WTC11 (cell line): ENCODE measurements around the gene CNDP2. TPM values are rescaled to one million over a fixed set of nuclear protein-coding genes. Genes with fewer than 3 reads are reported as not detected.

Source experiments
- ATAC-seq: fragments of 200-7000 bp; cut with Tn5 transposase; 2 replicates; pipeline ENCODE4 v1.10.0; 2021; ENCODE audit warnings: mild to moderate bottlenecking, moderate library complexity
- CTCF ChIA-PET: fragments of 300-600 bp; sonication (Branson Sonifier 250); formaldehyde crosslinking; loops from one replicate; lab custom pipeline; 2021; ENCODE audit warnings: antibody characterized with exemption; lab: Charles Lee
- POLR2A ChIA-PET: fragments of 350-600 bp; sonication (Branson Sonifier 250); formaldehyde crosslinking; loops from one replicate; lab custom pipeline; 2021; ENCODE audit warnings: antibody characterized with exemption; lab: Charles Lee
- DNase-seq: peaks from one replicate; pipeline ENCODE4 v3.0.0; 2021; ENCODE audit warnings: low spot score
- H3K27ac Mint-ChIP-seq: 2 replicates; pipeline ENCODE4 v1.8.0; 2021; ENCODE audit warnings: mixed read lengths
- H3K27me3 Mint-ChIP-seq: 2 replicates; pipeline ENCODE4 v1.8.0; 2021; ENCODE audit warnings: low read depth, mild to moderate bottlenecking, moderate library complexity, mixed read lengths
- H3K36me3 Mint-ChIP-seq: 2 replicates; pipeline ENCODE4 v1.8.0; 2021; ENCODE audit warnings: mixed read lengths
- H3K4me1 Mint-ChIP-seq: 2 replicates; pipeline ENCODE4 v1.8.0; 2022; ENCODE audit warnings: mixed read lengths
- H3K4me3 Mint-ChIP-seq: 2 replicates; pipeline ENCODE4 v1.8.0; 2021; ENCODE audit warnings: mild to moderate bottlenecking, moderate library complexity, mixed read lengths
- H3K9me3 Mint-ChIP-seq: 2 replicates; pipeline ENCODE4 v1.8.0; 2021; ENCODE audit warnings: mixed read lengths
- ATF1 ChIP-seq: sonication (generic); formaldehyde crosslinking; IDR thresholded peaks from 2 replicates; pipeline ENCODE4 v1.8.1; 2023; ENCODE audit warnings: mild to moderate bottlenecking, moderate library complexity, missing genetic modification reagents
- CREM ChIP-seq: sonication (generic); formaldehyde crosslinking; IDR thresholded peaks from 2 replicates; pipeline ENCODE4 v1.8.1; 2022; ENCODE audit warnings: mild to moderate bottlenecking, missing genetic modification reagents, moderate library complexity
- E2F4 ChIP-seq: sonication (generic); formaldehyde crosslinking; IDR thresholded peaks from 2 replicates; pipeline ENCODE4 v1.8.1; 2022; ENCODE audit warnings: low read depth, mild to moderate bottlenecking, moderate library complexity, missing genetic modification reagents, borderline replicate concordance
- FOXP1 ChIP-seq: sonication (generic); formaldehyde crosslinking; IDR thresholded peaks from 2 replicates; pipeline ENCODE4 v1.8.0; 2022; ENCODE audit warnings: missing genetic modification reagents, mild to moderate bottlenecking, moderate library complexity, borderline replicate concordance
- KAT7 ChIP-seq: sonication (generic); formaldehyde crosslinking; IDR thresholded peaks from 2 replicates; pipeline ENCODE4 v1.8.1; 2023; ENCODE audit warnings: missing genetic modification reagents, mild to moderate bottlenecking, borderline replicate concordance
- MYBL2 ChIP-seq: sonication (generic); formaldehyde crosslinking; IDR thresholded peaks from 2 replicates; pipeline ENCODE4 v1.8.1; 2023; ENCODE audit warnings: mild to moderate bottlenecking, moderate library complexity, missing genetic modification reagents
- PRRX2 ChIP-seq: fragments of 250-450 bp; sonication (Bioruptor Pico); IDR thresholded peaks from 2 replicates; pipeline ENCODE4 v1.8.0; 2021; ENCODE audit warnings: mild to moderate bottlenecking
- RELA ChIP-seq: sonication (generic); formaldehyde crosslinking; IDR thresholded peaks from 2 replicates; pipeline ENCODE4 v1.8.1; 2022; ENCODE audit warnings: missing genetic modification reagents, mild to moderate bottlenecking, borderline replicate concordance
- RORB ChIP-seq: fragments of 250-450 bp; sonication (Bioruptor Pico); IDR thresholded peaks from 2 replicates; pipeline ENCODE4 v1.9.0; 2021; ENCODE audit warnings: mild to moderate bottlenecking
- TP53 ChIP-seq: sonication (generic); formaldehyde crosslinking; IDR thresholded peaks from 2 replicates; pipeline ENCODE4 v1.8.1; 2023; ENCODE audit warnings: mild to moderate bottlenecking, missing genetic modification reagents
- USF2 ChIP-seq: sonication (generic); formaldehyde crosslinking; IDR thresholded peaks from 2 replicates; pipeline ENCODE4 v1.8.1; 2023; ENCODE audit warnings: mild to moderate bottlenecking, missing genetic modification reagents, moderate library complexity
- ZBTB43 ChIP-seq: sonication (generic); formaldehyde crosslinking; IDR thresholded peaks from 2 replicates; pipeline ENCODE4 v1.8.1; 2023; ENCODE audit warnings: mild to moderate bottlenecking, missing genetic modification reagents
- ZNF263 ChIP-seq: sonication (generic); formaldehyde crosslinking; IDR thresholded peaks from 2 replicates; pipeline ENCODE4 v1.8.1; 2022; ENCODE audit warnings: low read depth, mild to moderate bottlenecking, moderate library complexity, missing genetic modification reagents
- total RNA-seq: library from RNA; stranded (reverse); gene quantifications from 3 replicates; pipeline ENCODE4 v1.2.3, GENCODE V29; 2021
- TF ChIP-seq, protein P1 (sequence below): fragments of 250-450 bp; sonication (Bioruptor Pico); IDR thresholded peaks from 2 replicates; pipeline ENCODE4 v1.9.0; 2021; ENCODE audit warnings: moderate library complexity, mild to moderate bottlenecking, inconsistent platforms, borderline replicate concordance
- TF ChIP-seq, protein P2 (sequence below): sonication (generic); formaldehyde crosslinking; IDR thresholded peaks from 2 replicates; pipeline ENCODE4 v1.8.0; 2023; ENCODE audit warnings: missing genetic modification reagents, mild to moderate bottlenecking, borderline replicate concordance
- TF ChIP-seq, protein P3 (sequence below): sonication (generic); formaldehyde crosslinking; conservative IDR thresholded peaks from 2 replicates; pipeline ENCODE4 v1.8.1; 2022; ENCODE audit warnings: mild to moderate bottlenecking, missing genetic modification reagents
- TF ChIP-seq, protein P4 (sequence below): sonication (generic); formaldehyde crosslinking; IDR thresholded peaks from 2 replicates; pipeline ENCODE4 v1.8.1; 2023; ENCODE audit warnings: mild to moderate bottlenecking, moderate library complexity, missing genetic modification reagents

The CNDP2 gene
- total RNA-seq, 1 experiment from 2014 or later, result 248 TPM

DNA sequence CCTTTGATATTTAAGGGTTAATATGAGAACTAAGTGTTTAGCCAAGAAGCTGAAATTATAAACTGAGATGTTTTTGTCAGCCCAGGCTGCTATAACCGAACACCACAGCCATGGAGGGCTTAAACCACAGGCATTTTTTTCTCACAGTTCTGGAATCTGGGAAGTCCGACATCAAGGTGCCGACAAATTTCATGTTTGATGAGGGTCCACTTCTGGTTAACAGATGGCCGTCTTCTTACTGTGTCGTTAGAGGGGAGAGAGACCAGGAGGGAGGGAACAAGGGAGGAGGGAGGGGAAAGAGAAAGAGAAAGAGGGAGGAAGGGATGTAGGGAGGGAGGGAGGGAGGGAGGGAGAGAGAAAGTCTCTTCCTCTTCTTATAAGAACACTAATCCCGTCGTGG, 6.5 kb upstream of the CNDP2 start:
- CTCF ChIA-PET, result no interaction called here
- H3K27me3 Mint-ChIP-seq, result no peaks in the 10 kb centered on the region; the same call in 1 of the 2 replicates
- no peak for ATAC-seq

GRCh38 chr18:74492259-74492658, 3.9 kb upstream of the CNDP2 start:
- peaks cover 10% of the 10 kb centered on the region for H3K4me1 Mint-ChIP-seq
- ATAC-seq (no peak), DNase-seq (no peak)
- H3K4me3 Mint-ChIP-seq, result no peak overlapping the region
- POLR2A ChIA-PET, result no interaction called here
- peaks cover 12% of the 10 kb centered on the region for H3K9me3 Mint-ChIP-seq
- TF ChIP-seq ATF1 (CRISPR knock-in tag) (no peak), MYBL2 (CRISPR knock-in tag) (no peak), RELA (CRISPR knock-in tag) (no peak), USF2 (no peak), PRRX2 (no peak), CREM (CRISPR knock-in tag) (no peak), ZNF263 (CRISPR knock-in tag) (no peak), FOXP1 (no peak)
- TF ChIP-seq, protein P1, sequence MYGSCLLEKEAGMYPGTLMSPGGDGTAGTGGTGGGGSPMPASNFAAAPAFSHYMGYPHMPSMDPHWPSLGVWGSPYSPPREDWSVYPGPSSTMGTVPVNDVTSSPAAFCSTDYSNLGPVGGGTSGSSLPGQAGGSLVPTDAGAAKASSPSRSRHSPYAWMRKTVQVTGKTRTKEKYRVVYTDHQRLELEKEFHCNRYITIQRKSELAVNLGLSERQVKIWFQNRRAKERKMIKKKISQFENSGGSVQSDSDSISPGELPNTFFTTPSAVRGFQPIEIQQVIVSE (CRISPR knock-in tag), result no peak
- TF ChIP-seq, protein P2, sequence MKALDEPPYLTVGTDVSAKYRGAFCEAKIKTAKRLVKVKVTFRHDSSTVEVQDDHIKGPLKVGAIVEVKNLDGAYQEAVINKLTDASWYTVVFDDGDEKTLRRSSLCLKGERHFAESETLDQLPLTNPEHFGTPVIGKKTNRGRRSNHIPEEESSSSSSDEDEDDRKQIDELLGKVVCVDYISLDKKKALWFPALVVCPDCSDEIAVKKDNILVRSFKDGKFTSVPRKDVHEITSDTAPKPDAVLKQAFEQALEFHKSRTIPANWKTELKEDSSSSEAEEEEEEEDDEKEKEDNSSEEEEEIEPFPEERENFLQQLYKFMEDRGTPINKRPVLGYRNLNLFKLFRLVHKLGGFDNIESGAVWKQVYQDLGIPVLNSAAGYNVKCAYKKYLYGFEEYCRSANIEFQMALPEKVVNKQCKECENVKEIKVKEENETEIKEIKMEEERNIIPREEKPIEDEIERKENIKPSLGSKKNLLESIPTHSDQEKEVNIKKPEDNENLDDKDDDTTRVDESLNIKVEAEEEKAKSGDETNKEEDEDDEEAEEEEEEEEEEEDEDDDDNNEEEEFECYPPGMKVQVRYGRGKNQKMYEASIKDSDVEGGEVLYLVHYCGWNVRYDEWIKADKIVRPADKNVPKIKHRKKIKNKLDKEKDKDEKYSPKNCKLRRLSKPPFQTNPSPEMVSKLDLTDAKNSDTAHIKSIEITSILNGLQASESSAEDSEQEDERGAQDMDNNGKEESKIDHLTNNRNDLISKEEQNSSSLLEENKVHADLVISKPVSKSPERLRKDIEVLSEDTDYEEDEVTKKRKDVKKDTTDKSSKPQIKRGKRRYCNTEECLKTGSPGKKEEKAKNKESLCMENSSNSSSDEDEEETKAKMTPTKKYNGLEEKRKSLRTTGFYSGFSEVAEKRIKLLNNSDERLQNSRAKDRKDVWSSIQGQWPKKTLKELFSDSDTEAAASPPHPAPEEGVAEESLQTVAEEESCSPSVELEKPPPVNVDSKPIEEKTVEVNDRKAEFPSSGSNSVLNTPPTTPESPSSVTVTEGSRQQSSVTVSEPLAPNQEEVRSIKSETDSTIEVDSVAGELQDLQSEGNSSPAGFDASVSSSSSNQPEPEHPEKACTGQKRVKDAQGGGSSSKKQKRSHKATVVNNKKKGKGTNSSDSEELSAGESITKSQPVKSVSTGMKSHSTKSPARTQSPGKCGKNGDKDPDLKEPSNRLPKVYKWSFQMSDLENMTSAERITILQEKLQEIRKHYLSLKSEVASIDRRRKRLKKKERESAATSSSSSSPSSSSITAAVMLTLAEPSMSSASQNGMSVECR (CRISPR knock-in tag), result no peak
- TF ChIP-seq, protein P3, sequence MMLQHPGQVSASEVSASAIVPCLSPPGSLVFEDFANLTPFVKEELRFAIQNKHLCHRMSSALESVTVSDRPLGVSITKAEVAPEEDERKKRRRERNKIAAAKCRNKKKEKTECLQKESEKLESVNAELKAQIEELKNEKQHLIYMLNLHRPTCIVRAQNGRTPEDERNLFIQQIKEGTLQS (CRISPR knock-in tag), result no peak
- no peak overlapping the region for H3K27ac Mint-ChIP-seq
- H3K27me3 Mint-ChIP-seq, result no peaks in the 10 kb centered on the region; the same call in 1 of the 2 replicates
- H3K36me3 Mint-ChIP-seq, result no peaks in the 10 kb centered on the region; the same call in 1 of the 2 replicates
- CTCF ChIA-PET, result interaction anchor here (1.1 to 3.3 kb wide), 4 partner anchors 34 to 410 kb away, joined by 3 to 79 read pairs (median 18); partner anchors contain the start of gene DIPK1C

More for the DNA sequence above, 6.5 kb upstream of the CNDP2 start:
- TF ChIP-seq ZBTB43 (no peak), E2F4 (CRISPR knock-in tag) (no peak), TP53 (CRISPR knock-in tag) (no peak), KAT7 (CRISPR knock-in tag) (no peak), RORB (CRISPR knock-in tag) (no peak)
- TF ChIP-seq, protein P4, sequence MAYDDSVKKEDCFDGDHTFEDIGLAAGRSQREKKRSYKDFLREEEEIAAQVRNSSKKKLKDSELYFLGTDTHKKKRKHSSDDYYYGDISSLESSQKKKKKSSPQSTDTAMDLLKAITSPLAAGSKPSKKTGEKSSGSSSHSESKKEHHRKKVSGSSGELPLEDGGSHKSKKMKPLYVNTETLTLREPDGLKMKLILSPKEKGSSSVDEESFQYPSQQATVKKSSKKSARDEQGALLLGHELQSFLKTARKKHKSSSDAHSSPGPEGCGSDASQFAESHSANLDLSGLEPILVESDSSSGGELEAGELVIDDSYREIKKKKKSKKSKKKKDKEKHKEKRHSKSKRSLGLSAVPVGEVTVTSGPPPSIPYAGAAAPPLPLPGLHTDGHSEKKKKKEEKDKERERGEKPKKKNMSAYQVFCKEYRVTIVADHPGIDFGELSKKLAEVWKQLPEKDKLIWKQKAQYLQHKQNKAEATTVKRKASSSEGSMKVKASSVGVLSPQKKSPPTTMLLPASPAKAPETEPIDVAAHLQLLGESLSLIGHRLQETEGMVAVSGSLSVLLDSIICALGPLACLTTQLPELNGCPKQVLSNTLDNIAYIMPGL (CRISPR knock-in tag), result no peak
- Mint-ChIP-seq H3K4me3 (no peak overlapping the region), H3K27ac (no peak overlapping the region), H3K4me1 (peaks cover 8% of the 10 kb centered on the region; the same call in 1 of the 2 replicates), H3K36me3 (no peaks in the 10 kb centered on the region; the same call in 1 of the 2 replicates), H3K9me3 (peaks cover 12% of the 10 kb centered on the region)
- no peak for DNase-seq
- POLR2A ChIA-PET, result no interaction called here
